IPS-NIHi11 (cell line): ENCODE results near the gene CRTC2.
"Not testable (repeated sequence)": the region's sequence is repeated elsewhere in the genome, so short reads cannot be mapped to it uniquely, and the experiment has no call there.

Experiments
- DNase-seq: peaks from one replicate; pipeline ENCODE4 v3.0.0; 2012; ENCODE audit warnings: mixed read lengths, low spot score

The CRTC2 gene

GRCh38 chr1:153928245-153928644 is 30.2 kb downstream of the CRTC2 start:
- no peak for DNase-seq

- no peak for DNase-seq
These were observed 32.0 kb downstream of the CRTC2 start for GRCh38 chr1:153926405-153926804.

DNA sequence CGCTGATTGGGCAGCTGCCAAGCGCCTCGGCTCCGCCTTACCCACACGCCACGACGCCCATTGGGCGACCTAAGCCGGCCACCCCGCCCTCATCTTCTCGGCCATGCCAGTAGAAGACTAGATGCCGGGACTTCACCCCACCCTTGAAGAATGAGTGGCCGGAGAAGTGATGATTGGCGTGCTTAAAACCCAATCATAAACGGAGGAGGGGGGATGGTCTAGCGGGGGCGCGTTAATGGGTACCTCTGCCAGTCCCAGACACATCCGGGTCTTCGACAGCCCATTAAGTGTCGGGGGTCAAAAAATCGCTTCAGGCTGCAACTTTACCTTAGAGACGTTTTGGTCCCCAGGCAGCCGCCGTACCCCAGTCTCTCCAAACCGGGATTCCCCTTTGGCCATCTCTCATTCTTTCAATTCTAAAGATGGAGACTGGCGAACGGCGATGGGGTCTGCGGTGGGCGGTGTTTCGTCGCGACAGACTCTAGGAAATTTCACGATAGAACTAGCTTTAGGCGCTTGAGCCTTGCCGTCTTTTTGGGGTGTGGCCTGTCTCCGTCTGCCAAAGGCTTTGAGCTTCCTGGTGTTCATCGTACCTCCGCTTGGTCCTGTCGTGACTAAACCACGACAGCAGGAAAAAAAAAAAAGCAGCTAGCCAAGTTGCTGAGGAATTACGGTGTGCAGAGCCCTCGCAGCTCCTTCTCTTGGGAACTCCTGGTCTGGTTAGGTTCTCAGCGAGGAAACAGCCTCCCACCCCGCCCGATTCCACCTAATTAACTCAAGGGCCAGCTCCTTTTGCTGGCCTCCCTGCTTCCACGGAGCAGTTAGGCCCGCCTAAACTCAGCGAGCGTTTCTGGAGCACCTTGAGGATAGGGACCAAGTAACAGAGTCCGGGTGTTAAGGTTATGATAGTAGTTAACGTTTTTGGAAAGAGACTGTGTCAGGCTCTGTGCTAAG is 35.2 kb downstream of the CRTC2 start, which contains the start of gene GATAD2B:
Gene GATAD2B, minus strand, starts transcription at position 1 of the 954 bp plus-strand sequence. CDS start 94,625 bp downstream, outside the sequence.
- DNase-seq, result peak; percentile 95

- peak; percentile 79 for DNase-seq
These were observed 36.1 kb downstream of the CRTC2 start for GRCh38 chr1:153922076-153922971.

DNA sequence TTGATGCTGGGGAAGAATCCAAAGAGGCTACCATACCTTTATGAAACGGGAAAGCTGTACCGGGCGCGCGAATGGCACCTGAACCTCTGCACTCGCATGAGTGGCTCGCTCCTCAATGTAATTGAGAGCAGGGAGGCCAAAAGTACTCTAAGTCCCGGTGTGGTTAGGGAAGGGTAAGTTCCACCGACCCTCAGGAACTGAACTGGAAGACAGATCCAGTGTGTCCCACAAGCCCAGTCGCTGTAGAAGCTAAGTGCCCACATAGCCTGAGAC is 36.7 kb downstream of the CRTC2 start:
- DNase-seq, result no peak

GRCh38 chr1:153921080-153921802 is 37.2 kb downstream of the CRTC2 start:
- DNase-seq, result no peak

- no peak for DNase-seq
These were observed 38.2 kb downstream of the CRTC2 start for GRCh38 chr1:153919876-153920852.

- DNase-seq, result no peak
These were observed 42.1 kb downstream of the CRTC2 start for GRCh38 chr1:153916297-153916696.

GRCh38 chr1:153912349-153912748 is 46.1 kb downstream of the CRTC2 start:
- DNase-seq, result no peak

GRCh38 chr1:153910560-153910959 is 47.9 kb downstream of the CRTC2 start:
- not testable (repeated sequence) for DNase-seq

GRCh38 chr1:153908071-153908470 is 50.3 kb downstream of the CRTC2 start:
- DNase-seq, result no peak

DNA sequence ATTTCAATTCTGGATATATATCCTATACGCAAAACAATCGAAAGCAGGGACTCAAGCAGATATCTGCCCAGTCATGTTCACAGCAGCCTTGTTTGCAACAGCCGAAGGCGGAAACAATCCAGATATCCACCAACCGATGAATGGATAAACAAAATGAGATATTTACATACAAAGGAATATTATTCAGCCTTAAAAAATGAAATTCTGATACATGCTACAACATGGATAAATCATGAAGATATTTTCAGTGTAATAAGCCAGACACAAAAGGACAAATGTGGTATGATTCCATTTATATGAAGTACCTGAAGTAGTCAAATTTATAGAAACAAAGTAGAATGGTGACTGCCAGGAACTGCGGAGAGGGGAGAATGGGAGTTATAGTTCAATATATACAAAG is 51.3 kb downstream of the CRTC2 start:
- no peak for DNase-seq

DNA sequence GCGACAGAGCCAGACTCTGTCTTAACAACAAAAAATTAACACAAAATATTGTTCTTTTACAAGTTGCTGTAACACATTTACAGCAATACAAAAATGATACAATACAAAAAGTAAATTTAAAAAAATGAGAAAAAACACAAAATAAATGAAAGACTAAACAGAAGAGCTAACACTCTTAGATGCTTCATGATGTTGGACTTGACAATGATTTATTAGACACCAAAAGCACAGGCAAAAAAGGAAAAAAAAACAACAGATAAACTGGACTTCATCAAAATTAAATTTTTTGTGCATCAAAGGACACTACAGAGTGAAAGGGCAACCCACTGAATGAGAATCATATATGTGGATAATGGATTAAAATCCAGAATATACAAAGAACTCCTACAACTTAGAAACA is 52.0 kb downstream of the CRTC2 start:
- DNase-seq, result no peak

- not testable (repeated sequence) for DNase-seq
These were observed 52.5 kb downstream of the CRTC2 start for GRCh38 chr1:153905908-153906307.

DNA sequence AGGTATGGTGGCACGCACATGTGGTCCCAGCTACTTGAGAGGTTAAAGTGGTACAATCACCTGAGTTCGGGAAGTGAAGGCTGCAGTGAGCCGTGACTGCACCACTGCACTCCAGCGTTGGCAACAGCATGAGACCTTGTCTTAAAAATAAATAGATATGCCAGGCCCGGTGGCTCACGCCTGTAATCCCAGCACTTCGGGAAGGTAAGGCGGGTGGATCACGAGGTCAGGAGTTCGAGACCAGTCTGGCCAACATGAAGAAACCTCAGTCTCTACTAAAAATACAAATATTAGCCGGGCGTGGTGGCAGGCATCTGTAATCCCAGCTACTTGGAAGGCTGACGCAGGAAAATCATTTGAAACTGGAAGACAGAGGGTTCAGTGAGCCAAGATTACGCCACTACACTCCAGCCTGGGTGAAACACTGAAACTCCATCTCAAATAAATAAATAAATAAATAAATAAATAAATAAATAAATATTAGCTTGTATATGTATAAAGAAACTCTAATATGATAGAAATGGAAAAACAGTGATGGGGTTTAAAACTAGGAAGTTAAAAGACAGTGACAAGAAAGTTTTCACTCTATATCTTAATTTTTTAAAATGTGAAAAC is 54.5 kb downstream of the CRTC2 start:
- no peak for DNase-seq

DNA sequence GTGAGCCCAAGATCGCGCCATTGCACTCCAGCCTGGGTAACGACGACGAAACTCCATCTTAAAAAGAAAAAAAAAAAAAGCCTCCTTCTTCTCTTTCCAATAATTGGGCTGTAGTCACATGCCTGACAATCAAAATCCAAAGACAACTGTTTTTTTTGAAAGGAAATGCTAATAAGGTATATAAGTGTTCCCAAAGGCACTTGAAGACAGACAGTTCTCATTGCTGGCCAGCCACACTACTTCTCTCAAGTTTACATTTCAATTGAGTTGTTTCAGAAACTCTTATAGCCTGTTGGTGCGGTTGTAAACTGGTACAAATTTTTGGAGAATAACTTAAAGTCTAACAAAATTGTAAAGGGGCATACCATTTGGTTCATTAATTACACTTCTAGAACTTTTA is 58.9 kb downstream of the CRTC2 start:
- no peak for DNase-seq
